Activated naive CD4-positive, alpha-beta T cell treated with anti-CD3 and anti-CD28 coated beads, Interleukin-2, amount 50 U/mL, for 72 hours (primary cell): ENCODE measurements around the gene HDAC7. TPM values are rescaled to one million over a fixed set of nuclear protein-coding genes. Genes with fewer than 3 reads are reported as not detected.
"Not testable (repeated sequence)": the region's sequence is repeated elsewhere in the genome, so short reads cannot be mapped to it uniquely, and the experiment has no call there.

ENCODE experiments used
- ATAC-seq, 2 donors: fragments of 150-1000 bp; cut with Tn5 transposase; 2 replicates each; pipeline ENCODE4 v1.10.0; 2021; ENCODE audit warnings: mild to moderate bottlenecking in 2 of 2, moderate library complexity in 2 of 2
- DNase-seq, 2 donors: peaks; one replicate each; pipeline ENCODE4 v3.0.0; 2021 to 2022; ENCODE audit warnings: low spot score in 2 of 2
- H3K27ac Mint-ChIP-seq, 2 donors: one replicate each; pipeline ENCODE4 v1.8.0; 2022; ENCODE audit warnings: mild to moderate bottlenecking in 2 of 2, mixed read lengths in 2 of 2
- H3K36me3 Mint-ChIP-seq, 2 donors: one replicate each; pipeline ENCODE4 v1.8.0; 2022; ENCODE audit warnings: mixed read lengths in 2 of 2
- H3K9me3 Mint-ChIP-seq, 2 donors: one replicate each; pipeline ENCODE4 v1.8.0; 2022; ENCODE audit warnings: mixed read lengths in 2 of 2
- total RNA-seq, 2 donors: library from RNA; stranded (reverse); gene quantifications; one replicate each; pipeline ENCODE4 v1.2.3, GENCODE V29; 2022

Gene HDAC7
- total RNA-seq, 2 donors from 2014 or later, result 285 to 334 TPM

DNA sequence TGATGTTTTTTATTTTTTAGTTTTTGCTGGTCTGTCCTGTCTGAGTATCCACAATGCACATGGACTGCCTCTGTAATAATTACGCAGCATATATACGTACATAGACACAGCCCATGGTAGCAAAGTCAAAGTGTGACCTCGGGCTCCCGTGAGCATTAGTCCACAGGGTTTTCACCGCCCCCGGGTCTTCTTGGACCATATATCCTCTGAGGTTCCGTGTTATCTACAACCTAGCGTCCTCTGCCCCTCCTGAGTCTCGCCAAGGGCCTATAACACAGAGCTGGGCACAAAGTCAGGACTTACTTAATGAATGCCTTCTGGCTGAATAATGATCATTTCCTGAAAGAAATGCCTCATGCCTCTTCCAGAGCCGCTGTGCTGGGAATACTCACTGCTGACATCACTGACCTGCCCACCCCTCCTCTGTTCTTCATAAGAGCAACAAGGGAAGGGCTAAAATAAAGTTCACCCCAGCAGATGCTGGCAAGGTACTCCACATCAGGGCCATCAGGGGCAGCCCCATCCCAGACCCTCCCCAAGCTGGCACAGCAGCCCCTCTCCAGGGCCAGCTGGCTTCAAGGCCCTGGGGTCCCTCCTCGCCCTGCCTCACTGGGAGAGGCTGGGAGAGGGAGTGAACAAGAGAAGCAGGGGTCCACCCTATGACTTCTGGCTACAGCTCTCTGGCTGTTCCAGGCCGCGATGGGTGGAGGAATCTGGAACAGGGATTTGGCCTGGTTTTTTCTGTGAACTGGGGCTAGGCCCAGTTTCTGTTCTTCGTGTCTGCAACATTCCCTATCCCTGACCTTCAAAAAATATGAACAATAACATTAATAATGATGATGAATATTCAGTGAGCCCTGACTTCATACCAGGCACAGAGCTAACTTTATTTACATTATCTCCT, 7.9 kb downstream of the HDAC7 start:
- H3K27ac Mint-ChIP-seq, result peak overlapping the region; percentile 97 to 100
- H3K36me3 Mint-ChIP-seq, result peaks cover 31 to 65% of the 10 kb centered on the region in 2 donors
- DNase-seq (no peak), ATAC-seq (no peak)
- peaks cover 0 to 4% of the 10 kb centered on the region in 2 donors for H3K9me3 Mint-ChIP-seq

DNA sequence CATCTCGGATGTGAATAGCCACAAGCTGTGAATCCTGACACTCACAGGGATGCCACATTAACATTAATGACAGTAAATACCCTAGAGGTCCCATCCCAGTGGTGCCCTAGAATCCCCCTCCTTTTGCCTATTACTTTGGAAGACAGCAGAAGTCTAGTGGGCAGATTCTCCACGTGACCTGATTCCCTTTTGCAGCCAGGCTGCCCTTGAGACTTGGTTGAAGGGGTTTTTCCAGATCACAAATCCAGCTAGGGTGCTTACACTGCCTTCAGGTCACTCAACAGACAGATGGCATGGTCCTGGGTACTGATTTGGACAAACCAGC, 8.7 kb downstream of the HDAC7 start:
- H3K27ac Mint-ChIP-seq, result peak overlapping the region; percentile 97 to 100

DNA sequence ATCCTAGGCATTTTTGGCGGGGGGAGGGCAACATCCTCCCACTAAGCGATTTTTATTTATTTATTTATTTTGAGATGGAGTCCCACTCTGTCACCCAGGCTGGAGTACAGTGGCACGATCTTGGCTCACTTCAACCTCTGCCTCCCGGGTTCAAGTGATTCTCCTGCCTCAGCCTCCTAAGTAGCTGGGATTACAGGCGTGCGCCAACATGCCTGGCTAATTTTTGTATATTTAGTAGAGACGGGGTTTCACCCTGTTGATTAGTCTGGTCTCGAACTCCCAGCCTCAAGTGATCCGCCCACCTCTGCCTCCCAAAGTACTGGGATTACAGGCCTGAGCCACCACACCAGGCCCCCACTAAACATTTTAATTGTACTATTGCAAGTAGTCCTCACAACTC, 10.2 kb downstream of the HDAC7 start:
- H3K27ac Mint-ChIP-seq, result peak overlapping the region in 1 of 2 donors; percentile 100
- not testable (repeated sequence) for DNase-seq, ATAC-seq, H3K9me3 Mint-ChIP-seq
- peaks cover 31 to 55% of the 10 kb centered on the region in 2 donors for H3K36me3 Mint-ChIP-seq

More for the DNA sequence above, 8.7 kb downstream of the HDAC7 start:
- peaks cover 31 to 58% of the 10 kb centered on the region in 2 donors for H3K36me3 Mint-ChIP-seq
- H3K9me3 Mint-ChIP-seq, result peaks cover 0 to 4% of the 10 kb centered on the region in 2 donors
- DNase-seq, result no peak
- no peak for ATAC-seq

DNA sequence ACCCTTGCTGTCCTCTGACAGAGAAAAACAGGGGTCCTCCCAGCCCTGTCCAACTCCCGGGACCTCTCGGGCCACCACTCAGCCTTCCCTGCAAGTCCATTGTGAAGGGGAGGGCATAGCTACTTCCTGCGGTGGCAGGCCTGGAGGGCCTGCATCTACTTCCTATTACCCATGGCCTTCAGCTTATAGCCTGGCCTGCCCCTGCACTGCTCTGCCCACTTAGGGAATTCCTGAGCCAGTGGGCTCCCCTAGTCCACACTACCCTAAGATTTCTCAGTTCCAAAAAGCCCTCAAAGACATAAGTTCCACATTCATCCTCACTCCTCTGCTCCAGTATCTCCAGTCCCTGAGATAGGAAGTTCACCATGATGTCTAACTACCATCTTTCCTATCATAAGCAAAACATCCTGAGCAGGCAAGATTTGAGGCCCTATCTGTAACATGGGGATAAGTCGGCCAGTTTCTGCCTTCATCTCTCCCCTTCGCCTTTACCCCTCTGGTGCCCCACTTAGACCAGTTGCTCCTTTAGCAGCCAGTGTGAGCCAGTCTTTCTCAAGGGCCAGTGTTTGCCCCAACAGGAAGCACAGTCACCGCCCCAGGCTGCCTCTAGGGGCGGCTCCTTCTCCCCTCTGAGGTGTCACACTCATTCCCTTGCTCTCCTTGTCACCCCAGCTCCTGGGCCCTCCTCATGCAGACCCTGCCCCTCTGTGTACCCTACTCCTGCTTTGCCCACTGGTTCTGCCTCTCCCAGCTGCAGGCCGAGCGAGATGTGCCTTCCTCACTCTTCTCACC, 10.9 kb downstream of the HDAC7 start:
- DNase-seq, result peak; percentile 68 to 76
- peak overlapping the region; percentile 91 to 100 for H3K27ac Mint-ChIP-seq
- no peaks in the 10 kb centered on the region for H3K9me3 Mint-ChIP-seq
- peak; percentile 41 to 47 for ATAC-seq
- H3K36me3 Mint-ChIP-seq, result peaks cover 24 to 51% of the 10 kb centered on the region in 2 donors

DNA sequence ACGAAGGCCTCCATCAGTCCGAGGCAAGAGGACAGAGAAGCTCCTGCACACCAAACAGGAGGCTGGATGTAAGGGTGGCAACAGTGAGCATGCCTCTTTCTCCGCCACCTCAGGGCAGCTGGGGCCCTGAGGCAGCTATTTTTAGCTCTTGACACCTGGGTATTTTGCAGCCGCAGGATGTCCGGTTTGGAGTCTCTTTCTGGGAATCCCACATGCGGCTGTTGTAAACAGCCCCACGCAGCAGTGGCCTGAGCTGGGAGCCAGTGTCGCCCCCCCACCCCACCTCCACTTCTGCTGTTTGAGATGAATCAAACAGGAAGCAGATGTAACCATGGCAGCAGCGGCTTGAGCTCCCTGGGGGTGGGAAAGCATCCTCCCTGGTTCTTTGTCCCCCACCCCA, 11.7 kb downstream of the HDAC7 start:
- ATAC-seq (peak; percentile 41 to 54), DNase-seq (peak; percentile 69 to 86)
- Mint-ChIP-seq H3K9me3 (no peaks in the 10 kb centered on the region), H3K36me3 (peaks cover 17 to 51% of the 10 kb centered on the region in 2 donors), H3K27ac (peak overlapping the region; percentile 91 to 100)

DNA sequence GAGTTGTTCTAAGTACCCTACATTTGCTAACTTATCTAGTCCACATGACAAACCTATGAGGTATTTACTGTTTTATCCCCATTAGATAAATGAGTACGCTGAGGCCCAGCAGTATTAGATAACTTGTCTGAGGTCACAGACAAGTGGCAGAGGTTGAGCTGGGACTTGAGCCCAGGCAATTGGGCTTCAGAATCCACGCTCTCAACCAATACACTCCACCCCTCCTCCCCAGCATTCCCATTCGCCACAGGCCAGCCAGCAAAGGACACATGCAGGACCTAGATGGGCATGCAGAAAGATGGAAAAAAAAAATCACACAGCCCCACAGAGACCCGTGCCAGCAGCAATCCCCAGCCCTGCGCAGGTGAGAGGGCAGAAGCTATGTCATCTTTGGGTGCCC, 12.4 kb downstream of the HDAC7 start:
- H3K9me3 Mint-ChIP-seq, result no peaks in the 10 kb centered on the region
- DNase-seq (no peak), ATAC-seq (no peak)
- H3K36me3 Mint-ChIP-seq, result peaks cover 17 to 52% of the 10 kb centered on the region in 2 donors
- peak overlapping the region; percentile 91 to 100 for H3K27ac Mint-ChIP-seq

DNA sequence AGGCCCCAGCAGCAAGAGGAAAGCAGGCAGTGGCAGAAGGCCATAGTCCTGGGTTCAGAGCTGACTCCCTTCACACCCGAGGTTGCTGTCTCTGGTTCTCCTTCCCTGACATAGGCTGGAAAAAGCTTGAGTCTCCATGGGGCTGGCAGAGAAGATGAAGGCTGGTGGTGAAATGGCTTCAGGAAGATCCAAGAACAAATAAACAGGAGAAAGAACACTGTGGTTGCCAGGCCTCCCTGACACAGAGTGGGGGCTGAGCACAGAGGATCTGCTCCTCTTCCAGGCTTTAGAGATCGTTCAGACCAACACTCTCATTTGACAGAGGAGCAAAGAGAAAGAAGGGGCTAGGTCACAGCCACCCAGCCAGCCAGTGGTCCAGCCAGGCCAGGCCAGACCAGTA, 14.3 kb downstream of the HDAC7 start:
- H3K27ac Mint-ChIP-seq, result peak overlapping the region; percentile 89 to 100

DNA sequence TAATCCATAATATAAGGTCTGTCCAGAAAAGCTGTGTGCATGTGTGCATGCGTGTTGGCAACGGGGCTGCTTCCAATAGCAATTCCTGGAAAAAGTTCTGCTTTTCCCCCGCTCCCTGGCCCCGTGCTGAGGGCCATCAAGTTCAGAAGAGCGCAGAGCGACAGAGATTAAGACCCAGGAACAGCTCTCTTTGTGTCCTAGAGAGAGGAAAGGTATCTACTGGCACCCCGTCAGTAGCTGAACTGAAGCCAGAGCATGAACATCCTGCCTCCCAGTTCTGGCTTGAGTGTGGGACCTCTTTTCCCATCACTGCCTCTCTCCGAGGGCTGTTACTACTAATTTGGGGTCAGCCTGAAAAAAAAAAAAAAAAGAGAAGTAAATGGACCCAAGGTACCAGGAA, 15.5 kb downstream of the HDAC7 start:
- Mint-ChIP-seq H3K36me3 (peaks cover 17 to 41% of the 10 kb centered on the region in 2 donors), H3K9me3 (no peaks in the 10 kb centered on the region), H3K27ac (peak overlapping the region; percentile 89 to 100)
- DNase-seq, result no peak
- no peak for ATAC-seq

More for the DNA sequence above, 14.3 kb downstream of the HDAC7 start:
- Mint-ChIP-seq H3K36me3 (peaks cover 17 to 44% of the 10 kb centered on the region in 2 donors), H3K9me3 (no peaks in the 10 kb centered on the region)
- DNase-seq (no peak), ATAC-seq (no peak)

DNA sequence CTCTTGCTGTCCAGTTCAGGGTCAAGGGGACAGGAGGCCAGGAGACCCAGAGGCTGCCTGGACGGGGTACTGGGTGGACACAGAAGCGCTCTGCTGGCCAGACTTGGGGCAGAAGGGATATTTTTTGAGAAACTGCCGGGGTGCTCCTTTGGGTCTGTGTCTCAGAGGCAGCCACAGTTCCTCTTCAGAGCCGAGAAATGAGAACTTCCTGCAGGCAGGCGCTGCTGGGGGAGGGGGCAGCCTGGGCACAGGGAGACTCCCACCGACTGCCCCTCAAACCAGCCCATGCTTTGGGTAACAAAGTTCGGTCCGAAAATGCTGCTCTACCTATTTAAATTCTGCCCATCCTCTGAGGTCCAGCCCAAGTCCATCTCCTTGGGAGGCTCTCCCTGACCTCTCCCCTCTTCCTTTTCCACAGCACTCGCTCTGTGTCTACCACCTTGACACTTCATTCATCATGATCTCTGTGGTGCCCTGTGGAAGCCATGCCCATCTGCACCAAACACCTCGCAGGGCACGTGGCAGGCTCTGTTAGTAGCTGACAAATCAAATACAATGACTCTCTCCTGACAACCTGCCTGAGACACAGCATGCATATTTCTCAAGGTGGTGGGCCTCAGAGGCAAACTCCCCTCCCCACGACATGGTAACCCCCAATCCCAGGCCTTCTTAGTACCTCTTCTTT, 16.4 kb downstream of the HDAC7 start:
- DNase-seq, result no peak
- Mint-ChIP-seq H3K36me3 (peaks cover 17 to 41% of the 10 kb centered on the region in 2 donors), H3K27ac (peak overlapping the region; percentile 97 to 100), H3K9me3 (no peaks in the 10 kb centered on the region)
- peak in 1 of 2 donors; percentile 9 for ATAC-seq

DNA sequence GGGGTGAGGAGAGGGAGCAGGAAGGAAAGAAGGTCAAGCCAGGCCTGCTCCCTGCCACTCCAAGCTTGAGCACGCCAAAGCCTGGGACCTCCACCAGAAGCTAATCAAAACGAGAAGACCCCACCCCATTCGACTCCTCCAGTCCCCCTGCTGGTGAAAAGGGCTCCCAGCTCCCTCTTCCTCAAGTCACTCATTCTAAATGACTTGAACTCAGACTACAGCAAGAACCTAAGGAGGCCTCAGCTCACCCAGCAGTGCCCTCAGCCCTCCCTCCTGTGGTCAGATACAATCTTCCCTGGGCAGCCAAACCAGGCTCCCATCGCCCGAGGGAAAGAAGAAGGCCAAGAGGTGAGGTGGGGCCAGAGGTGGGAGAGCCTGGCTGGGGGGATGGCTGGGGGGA, 17.4 kb downstream of the HDAC7 start:
- Mint-ChIP-seq H3K9me3 (no peaks in the 10 kb centered on the region), H3K36me3 (peaks cover 10 to 35% of the 10 kb centered on the region in 2 donors), H3K27ac (peak overlapping the region; percentile 97 to 100)
- DNase-seq (no peak), ATAC-seq (peak in 1 of 2 donors; percentile 16)

DNA sequence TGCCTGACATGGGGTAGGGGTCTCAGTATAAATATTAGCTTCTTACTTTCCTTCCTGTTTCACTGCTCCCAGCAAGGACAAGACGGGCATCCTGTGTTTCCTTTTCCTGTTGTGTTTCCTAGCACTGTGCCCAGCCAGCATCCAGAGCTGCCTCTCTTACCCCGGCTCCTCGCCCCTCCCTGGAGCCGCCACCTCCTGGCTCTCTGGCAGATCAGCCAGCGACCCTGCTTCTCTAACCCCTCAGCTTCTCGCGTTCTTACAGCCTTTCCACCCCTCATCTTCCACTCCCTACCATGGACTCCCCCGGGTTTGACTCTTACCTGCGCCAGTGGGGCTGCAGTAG, 17.8 kb downstream of the HDAC7 start:
- no peaks in the 10 kb centered on the region for H3K9me3 Mint-ChIP-seq
- DNase-seq, result no peak
- peak overlapping the region; percentile 97 to 100 for H3K27ac Mint-ChIP-seq
- peaks cover 8 to 31% of the 10 kb centered on the region in 2 donors for H3K36me3 Mint-ChIP-seq
- no peak for ATAC-seq

DNA sequence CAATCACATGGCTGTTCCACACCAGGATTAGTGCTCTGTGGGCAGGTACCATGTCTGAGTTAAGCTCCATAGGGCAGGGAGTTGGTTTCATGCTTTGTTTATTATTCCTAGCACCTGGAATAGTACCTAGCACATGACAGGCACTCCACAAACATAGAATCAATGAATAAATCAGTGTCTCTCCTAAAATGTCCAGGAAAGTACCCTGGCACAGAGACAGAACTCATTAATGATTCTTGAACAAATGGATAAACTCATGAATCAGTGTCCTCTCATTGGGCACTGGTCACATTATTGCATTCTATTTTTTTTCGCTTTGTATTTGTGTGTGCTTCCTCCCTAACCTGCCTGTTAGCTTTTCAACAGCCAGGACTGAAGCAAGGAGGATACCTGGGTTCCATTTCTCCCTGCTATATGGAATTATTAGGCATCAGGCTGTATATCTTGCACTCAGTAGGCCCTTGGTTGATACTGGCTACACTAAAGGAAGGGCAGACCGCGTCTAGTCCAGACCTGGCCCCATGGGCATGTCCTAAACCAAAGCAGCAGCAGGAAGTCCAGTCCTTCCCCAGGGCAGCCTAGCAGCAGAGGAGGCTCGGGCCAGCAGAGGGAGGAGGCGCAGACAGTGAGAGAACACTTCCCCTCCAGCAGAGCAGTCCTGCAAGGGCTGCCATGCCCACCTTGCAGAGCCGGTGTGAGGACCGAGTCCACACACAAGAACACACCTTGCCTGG, 18.4 kb downstream of the HDAC7 start:
- peaks cover 8 to 29% of the 10 kb centered on the region in 2 donors for H3K36me3 Mint-ChIP-seq
- DNase-seq, result no peak

DNA sequence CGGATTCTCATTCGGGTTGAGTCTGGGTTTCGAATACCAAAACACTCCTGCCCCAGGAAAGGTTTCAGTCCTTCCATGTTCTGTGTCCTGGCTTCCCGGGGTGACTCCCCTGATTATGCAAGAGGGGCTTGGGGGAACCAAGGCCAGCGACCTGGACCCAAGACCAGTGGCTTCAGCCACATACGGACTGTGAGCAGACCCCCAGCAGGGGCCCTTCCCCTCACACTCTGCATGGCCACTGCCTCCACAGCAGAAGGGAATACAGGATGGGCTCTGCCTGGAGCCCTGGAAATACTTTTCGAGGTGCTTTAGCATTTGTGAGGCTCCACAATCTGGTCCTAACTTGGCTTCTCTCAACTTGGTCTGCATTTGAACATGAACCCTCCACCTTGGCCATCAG, 19.1 kb downstream of the HDAC7 start:
- Mint-ChIP-seq H3K27ac (peak overlapping the region; percentile 92 to 100), H3K36me3 (peaks cover 7 to 28% of the 10 kb centered on the region in 2 donors), H3K9me3 (no peaks in the 10 kb centered on the region)
- no peak for ATAC-seq
- no peak for DNase-seq

More for the DNA sequence above, 18.4 kb downstream of the HDAC7 start:
- no peaks in the 10 kb centered on the region for H3K9me3 Mint-ChIP-seq
- no peak for ATAC-seq
- peak overlapping the region; percentile 97 to 100 for H3K27ac Mint-ChIP-seq

DNA sequence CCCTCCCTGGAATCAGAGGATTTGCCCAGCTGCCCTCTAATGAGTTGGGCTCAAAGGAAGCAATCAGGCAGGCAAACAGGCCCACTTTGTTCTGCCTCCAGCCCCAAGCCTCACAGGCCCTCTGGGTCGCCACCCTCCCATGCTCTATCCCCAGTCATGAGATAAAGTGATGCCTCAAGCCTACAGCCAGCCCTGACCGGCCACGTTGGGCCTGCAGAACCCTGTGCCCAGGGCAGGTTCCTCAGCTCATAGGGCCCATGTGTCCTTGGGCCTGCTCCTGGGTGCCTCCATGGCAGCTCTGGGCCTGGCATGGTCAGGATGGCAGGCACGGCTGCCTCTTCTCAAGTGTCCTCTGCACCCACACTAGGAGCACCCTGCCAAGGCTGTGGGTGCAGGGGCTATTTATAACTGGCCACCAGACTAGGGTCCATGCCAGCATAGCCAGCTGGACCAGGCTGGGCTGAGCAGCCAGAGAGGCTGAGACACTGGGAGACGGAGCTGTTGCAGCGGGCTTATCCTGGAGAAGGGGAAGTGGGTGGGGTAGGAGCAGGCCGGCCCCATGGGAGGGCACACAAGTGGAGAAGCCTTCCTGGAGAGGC, 20.2 kb downstream of the HDAC7 start:
- no peak for ATAC-seq

DNA sequence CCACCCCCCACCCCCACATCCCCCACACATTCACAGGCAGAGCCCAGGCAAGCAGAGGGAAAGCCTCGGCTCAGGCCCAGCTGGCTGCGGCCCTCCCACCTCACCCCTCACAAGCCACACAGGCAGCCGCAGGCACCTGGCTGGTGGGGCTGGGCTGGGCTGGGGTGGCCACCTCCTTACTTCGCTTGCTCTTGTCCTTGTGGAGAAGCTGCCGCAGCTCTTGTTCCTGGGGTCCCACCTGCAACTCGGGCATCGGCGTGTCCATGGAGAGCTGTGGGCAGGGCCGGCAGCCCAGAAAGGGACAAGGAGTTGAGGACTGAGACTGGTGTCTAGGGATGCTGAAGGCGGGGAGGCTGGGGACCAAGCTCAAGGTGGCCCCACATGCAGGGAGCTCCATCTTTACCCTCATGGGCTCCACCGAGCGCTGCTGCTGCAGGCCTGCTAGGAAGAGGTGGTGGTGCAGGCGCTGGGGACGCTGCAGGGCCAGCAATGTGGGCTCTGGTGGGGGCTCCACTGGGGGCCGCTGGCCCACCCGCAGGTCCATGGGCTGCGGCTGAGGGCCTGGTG, 21.2 kb downstream of the HDAC7 start:
- Mint-ChIP-seq H3K27ac (peak overlapping the region; percentile 84 to 88), H3K36me3 (peaks cover 0 to 10% of the 10 kb centered on the region in 2 donors), H3K9me3 (no peaks in the 10 kb centered on the region)
- ATAC-seq, result no peak
- no peak for DNase-seq

More for the DNA sequence above, 20.2 kb downstream of the HDAC7 start:
- Mint-ChIP-seq H3K9me3 (no peaks in the 10 kb centered on the region), H3K27ac (peak overlapping the region; percentile 84 to 85), H3K36me3 (peaks cover 0 to 17% of the 10 kb centered on the region in 2 donors)
- DNase-seq, result no peak
